ENCODE results near the gene RRP1B.
A peak's percentile ranks its signal among the peaks of the same experiment; 100 is the strongest.

Gene RRP1B

DNA sequence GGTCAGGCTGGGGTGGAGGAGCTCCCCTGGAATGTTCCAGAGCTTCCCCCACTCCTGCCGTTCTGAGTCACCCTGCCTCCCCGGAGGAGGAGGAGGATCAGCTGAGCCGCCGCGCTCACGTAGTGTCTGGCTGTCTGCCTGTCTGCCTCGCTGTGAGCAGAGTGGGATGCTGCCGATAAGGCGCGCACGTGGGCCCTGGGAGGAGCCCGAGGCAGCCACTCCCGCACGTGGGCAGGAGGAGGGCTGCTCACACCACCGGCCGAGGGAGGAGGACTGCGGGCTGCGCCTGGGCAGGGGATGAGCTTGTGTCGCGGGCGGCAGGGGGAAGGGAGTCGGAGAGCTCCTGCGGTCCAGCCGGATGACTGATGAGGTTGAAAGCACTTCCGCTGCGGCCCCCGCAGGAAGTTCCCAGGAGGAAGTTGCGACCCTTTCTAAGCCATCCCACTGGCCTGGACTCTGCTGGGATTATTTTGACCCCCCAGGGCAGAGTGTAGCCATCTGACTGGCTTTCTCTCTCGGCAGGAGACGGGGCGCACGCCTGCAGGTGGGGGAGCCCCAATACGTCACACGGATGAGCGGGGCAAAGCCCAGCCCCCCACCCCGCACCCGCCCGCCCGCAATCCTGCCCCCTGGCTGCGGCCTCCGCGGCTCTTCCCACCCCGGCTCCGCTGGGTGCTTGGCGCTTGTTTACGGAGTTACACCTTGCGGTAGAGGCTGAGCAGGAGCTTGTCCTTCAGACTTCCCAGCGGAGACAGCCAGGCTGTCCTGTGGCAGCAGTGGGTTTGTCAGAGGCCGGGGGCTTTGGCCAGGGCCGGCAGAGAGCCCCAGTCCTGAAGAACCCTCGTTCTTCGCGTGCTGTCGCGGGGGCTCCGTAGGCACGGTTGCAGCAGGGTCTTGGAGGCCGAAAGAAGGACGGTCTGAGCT, 69.4 kb downstream of the RRP1B start:
- peak; percentile 81 for DNase-seq

DNA sequence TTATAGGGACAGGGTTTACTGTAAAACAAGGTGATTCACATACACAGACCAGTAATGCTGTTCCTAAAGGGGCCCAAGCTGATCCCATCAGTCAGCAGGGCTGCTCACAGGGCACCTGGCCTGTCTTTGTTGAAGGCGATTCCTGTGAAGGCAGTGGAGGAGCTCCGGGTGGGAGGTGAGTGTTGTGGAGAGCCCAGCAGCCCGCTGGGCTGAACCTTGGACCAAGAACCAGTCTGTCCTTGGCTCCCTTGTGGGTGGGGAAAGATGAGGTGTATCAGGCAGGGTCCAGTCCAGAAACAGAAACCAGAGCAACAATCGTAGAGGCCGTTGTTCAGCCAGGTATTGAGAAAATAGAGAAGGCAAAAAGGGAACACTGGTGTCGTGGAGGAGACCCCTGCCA, 72.1 kb downstream of the RRP1B start:
- no peak for DNase-seq

DNA sequence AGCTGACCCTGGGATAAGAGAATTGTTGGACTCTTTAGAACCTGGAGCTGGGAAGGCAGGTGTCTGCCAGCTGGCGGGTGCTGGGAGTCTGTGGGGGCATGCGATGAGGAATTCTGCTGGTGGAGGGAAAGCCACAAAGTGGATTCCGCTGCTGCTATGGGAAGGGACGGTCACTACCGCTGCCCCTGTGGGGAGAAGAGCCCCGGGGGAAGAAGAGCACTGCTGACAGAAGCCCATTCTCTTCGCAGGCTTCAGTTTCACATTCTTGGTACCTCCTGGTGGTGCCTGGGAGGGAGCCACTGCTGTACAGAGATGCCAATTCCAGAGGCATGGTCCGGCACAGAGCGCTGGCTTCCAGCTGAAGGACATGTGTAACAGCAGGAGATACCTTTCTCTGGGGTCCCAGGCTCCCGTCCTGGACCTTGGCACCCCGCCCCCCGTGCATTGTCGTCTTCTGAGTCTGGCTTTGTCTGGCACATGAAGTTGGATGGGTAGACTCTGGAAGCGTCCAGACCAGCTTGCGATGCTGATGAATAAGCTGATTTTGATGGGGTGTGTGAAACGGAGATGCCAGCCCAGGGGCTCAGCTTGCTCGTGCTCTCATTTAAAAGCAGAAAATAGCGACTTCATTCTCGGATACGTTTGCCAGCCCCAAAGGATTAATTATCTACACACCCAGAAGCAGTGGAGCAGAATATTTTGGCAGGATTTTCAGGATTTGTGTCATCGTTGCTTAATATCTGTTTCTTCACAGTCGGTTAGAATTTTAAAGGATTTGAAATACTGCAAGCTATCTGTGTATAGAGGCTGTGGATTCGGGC, 72.7 kb downstream of the RRP1B start:
- DNase-seq, result no peak

DNA sequence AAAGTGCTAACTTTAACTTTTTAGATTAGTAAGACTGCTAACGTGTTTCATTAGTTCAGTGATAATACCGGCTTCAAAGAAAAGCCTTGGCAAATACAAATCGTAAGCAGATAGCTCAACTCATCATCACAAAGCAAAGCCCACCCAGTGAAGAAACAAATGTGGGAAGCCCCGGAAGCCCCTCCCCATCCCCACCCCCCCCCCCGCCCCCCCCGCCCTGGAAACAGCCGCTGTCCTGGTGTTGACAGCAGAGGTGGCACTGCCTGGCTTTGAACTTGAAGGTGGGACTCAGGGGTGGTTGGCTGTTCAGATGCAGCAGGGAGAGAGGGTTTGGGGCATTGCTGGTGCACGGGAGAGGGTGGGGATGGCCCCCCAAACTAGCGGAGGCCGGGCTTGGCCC, 73.7 kb downstream of the RRP1B start:
- DNase-seq, result peak; percentile 56

DNA sequence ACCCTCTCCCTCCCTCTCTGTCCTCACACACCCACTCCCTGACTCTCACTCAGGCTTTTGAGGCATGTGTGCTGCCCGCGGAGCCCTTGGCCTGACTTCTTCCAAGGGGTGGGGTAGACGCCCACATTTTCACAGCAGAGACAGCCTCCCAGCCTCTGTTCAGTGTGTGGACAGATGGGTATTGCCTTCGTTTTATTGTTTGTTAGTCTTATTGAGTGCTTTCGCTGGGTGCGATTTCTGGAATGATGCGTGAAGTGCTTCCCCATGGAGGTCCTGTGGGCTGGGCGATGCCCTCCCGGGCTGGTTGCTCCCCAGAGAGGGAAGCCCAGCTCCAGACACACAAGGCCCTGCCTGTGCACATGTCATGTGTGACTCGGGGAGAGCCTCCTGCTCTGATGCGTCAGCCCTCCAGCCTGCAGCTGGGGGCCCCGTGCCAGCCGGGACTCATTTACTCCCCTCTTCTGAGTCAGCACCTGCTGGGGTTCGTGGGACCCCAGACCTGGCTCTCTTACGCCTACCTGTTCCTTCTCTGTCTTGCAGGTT, 74.2 kb downstream of the RRP1B start:
- no peak for DNase-seq

DNA sequence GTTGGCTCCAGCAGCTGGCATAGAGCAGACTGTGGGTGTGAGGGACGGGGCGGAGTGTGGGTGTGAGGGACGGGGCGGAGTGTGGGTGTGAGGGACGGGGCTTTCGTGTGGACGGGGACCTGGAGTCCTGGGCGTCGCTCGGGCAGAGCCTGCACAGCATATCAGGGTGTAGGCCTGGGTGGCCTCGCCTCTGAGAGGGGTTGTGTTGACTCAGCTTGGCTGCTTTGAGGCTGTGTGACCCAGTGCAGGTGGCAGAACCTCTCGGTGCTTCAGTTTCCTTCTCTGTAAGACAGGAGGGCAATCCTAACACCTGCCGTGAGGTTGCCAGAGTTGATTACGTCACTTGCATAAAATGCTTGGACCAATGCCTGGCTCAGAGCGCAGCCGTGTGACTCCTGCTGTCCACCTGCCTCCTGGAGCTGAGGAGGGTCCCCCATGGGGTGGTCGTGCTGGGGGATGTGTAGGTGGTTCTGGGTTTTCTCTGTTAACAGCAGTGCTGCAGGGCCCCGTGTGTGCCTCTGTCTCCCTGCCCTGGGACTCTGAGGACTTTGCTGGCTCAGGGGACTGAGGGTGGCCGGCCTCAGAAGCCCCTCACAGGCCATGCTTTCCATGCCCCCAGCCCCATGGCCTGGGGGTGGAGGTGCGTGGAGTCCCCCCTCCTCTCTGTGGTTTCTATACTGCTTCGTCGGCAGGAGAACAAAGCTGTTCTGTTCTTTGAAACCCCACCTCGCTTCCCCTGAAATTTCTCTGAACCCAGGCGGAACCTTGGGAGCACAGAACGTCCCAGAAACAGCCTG, 75.0 kb downstream of the RRP1B start:
- DNase-seq, result no peak

DNA sequence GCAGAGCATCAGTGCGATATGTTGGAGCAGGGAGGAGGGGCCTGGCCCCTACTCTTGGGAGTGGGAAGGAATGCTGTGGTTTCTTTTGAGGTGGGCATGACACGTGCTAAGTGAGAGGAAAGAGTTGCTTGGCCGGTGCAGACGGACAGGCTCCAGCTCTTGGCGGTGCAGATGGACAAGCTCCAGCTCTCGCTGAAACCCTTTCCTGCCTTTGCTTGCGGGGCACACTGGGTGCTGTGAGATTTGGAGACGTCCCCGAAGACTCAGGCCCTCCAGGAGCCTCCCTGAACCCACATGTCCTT, 75.5 kb downstream of the RRP1B start:
- DNase-seq, result no peak

DNA sequence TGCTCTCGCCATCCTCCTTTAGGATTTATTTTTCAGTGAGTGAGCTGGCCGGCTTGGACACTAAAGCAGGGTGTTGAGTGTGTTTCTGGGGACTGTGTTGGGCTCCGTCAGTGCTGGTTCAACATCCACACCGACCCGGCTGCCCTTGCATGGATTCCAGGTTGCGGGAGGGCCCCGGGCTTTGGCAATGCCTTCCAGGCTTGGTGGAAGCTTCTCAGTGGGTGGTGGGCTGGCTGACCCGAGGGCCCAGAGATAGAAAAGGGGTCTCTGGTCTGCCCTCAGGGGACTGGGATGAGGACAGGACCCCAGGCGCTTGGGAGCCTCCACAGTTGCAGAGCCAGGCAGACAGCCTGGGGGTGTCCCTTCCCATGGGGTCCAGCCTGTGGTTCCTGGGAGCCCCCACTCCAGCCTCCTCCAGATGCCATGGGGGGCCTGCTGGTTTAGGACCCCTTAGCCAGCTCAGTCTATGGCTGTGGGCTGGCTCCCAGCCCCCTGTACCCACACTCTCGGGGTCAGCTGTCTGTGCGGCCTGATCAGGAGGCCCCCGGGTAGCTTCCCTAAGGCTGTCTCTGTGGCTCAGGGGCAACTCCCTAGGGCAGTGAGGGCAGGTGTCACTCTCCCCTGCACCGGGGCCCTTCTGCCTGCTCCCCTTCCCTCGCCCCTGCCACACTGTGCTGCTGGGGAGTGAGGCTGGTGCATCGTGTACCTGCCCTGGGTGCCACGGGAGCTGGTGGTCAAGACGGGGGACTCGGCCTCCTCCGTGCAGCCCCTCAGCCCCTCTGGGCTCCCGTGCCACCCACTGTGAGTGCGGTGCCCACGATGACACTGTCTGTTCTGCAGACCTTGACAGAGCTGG, 76.1 kb downstream of the RRP1B start:
- no peak for DNase-seq

DNA sequence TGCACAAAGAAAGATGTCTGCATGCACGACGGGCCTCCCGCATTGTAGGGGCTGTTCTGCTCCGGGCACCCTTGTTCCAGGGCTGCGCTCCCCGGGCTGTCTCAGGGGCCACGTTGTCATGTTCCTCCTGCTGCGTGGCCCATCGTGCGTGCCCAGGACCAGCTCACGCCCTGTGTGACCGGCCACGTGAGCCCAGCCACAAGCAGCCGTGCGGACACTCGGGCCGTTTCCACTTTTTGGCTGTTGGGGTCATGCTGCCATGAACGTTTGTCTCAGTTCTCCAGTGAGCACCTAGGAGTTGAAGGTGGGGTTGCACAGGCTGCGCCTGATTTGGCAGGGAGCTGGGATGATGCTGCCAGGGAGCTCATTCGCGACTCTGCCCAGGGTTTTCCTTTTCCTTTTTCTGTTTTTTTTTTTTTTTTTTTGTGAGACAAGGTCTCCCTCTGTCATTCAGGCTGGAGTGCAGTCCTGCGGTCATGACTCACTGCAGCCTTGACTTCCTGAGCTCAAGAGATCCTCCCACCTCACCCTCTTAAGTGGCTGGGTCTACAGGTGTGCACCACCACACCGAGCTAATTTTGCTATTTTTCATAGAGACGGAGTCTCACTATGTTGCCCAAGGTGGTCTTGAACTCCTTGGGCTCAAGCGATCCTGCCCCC, 77.0 kb downstream of the RRP1B start:
- DNase-seq, result no peak

DNA sequence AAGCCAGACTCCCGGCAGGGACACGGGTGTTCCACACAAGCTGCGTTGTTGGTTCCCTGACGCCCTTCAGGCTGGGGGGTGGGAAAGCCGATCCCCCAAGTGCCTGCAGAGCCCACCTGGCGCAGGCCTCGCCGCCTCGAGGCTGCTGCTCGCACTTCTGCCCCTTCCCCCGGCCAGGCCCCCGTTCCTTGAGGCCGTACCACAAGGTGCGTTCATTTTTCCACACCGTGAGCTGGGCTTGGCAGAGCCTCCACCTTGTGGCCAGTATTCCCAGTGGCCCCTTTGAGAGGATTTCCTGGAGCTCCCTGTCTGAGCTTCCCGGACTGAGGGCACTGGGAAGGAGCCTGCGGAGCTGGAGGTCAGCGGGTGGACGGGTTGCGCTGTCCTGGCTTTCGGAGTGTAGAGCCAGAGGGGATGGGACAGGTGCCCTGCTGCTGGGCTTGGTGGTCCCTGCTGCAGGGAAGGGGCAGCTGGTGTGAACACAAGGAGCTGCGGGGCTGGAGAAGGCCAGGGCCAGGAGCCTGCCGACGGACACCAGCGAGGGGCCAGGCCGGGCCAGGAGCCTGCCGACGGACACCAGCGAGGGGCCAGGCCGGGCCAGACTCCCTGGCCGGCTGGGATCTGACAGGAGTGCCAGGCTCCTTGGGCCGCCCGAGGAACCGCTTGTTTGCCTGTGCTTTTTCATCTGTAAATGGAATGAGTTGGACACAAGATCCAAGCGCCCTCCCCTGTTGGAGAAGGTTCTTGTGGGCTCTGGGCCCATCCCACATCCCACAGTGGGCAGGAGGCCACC, 78.0 kb downstream of the RRP1B start:
- no peak for DNase-seq

DNA sequence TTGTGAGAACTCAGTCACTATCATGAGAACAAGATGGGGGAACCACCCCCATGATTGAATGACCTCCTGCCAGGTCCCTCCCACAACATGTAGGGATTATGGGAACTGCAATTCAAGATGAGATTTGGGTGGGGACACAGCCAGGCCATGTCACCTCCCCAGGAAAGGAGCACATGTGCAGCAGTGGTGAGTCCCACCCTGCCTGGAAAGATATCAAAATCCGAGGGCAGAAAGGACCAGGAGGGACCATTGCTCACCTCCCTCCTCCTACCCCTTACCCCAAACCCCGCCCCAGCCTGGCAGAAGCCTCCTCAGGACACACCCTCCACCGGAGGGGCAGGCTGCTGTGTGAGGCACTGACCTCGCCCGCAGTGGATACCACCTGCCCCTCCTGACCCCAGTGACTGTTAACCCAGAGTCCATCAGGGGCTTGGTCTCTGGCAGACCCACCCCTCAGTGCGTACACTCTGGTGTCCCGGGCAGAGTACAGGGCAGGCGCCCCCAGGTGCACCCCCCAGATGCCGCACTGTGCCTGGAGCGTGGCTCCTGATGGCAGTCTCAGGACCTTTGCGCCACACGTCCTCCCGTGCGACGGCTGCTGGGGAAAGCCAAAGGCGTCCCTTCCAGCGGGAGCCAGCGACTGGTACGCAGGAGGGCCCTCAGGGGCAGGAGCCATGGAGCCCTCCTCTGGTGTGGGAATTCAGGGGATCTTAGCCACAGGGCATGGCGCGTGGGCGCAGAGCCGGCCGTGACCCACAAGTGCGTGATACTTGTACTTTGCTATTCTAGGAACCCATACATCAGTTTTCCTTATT, 80.5 kb downstream of the RRP1B start:
- DNase-seq, result no peak

DNA sequence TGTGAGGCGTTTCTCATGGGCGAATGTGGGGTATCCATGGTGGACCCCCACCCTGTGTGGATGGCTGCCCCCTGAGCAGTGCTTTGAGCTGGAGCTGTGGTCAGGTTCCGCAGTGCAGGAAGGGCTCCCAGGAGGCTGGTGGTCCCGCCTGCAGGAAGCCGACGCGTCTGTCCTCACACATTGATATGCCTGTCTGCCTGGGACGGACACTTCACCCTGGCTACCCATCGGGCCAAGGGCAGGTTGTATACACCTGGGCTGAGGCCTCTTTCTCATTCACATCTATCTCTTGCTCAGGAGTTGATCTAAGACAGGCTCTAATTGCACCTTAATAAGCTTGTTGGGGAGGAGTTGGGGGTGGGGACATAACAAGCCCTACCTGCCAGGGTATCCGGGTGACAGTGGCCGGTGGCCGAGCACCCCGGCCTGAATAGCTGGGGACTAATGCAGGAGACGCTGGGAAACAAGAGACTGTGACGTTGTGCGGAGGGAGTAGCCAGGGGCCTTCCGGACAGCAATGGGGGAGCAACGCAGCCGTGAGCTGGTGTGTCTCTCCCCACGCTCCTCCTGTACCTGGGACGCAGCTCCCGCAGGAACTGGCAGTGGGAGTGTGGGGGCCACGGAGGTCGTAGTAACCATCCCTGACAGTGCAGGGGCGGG, 81.3 kb downstream of the RRP1B start:
- no peak for DNase-seq

DNA sequence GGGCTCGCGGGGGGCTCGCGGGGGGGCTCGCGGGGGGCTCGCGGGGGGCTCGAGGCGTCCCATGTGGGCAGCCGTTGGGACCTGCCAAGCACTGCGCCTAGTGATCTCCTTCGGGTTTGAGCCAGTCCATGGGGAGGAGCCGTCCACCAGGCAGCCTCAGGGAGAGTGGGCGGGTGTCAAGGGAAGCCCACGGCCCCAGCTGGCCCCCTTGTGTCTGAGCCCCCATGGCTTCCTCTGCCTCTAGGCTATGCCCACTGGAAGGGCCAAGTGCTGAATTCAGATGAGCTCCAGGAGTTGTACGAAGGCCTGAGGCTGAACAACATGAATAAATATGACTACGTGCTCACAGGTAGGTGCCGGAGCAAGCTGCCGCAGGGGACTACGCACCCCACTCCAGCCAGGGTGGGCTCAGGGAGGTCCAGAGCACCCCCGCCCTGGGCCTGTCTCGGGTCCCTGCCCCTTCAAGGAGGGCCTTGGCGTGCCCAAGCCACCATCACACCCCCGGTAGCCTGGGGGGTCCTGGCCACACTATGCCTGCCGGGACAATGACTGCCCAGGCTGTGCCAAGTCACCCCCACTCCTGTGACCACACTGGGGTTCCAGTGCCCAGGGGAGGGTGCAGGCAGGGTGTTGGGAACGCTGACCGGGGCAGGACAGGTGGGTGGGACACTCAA, 82.2 kb downstream of the RRP1B start:
- DNase-seq, result no peak

DNA sequence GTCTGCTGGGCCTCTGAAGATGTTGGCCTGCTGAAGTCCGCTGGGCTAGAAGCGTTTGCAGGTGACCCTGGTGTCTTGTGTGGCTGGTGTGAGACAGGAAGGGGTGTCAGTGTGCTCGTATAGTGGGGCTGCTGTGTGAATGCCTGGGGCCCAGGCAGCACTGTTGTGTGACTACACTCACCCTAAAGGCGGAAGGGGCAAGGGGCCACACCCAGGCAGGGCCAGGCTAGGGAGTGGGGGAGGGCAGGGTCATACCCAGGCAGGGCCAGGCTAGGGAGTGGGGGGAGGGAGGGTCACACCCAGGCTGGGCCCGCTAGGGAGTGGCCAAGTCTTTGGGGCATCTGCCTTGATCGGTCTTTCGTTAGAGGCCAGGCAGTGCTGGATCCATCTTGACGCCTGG, 84.6 kb downstream of the RRP1B start:
- no peak for DNase-seq

DNA sequence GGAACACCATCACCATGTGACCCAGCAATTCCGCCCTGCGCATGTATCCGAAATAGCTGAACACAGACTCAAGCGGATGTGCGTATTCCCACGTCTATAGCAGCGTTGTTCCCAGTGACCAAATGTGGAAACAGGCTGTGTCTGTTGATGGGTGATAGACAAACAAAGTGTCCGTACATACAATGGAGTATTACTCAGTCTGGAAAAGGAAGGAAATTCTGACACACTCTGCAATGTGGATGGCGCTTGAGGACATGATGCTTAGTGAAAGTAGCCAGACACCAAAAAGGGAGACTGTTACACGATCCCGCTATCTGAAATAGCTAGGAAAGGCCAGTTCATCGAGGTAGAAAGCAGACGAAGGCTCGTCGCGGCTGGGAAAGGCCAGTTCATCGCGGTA, 85.4 kb downstream of the RRP1B start:
- no peak for DNase-seq
